Measurements from ENCODE around the gene DPF3.

DPF3 gene

GRCh38 chr14:72732022-72732780, 161.7 kb downstream of the DPF3 start:
- TF ChIP-seq CREB1 (IDR thresholded peaks at IDR 0.05; ENCODE audit: low read depth), result no peak
- TF ChIP-seq CEBPB (IDR thresholded peaks at IDR 0.05), result no peak
- no peak for TF ChIP-seq EP300 (IDR thresholded peaks at IDR 0.05; ENCODE audit: borderline replicate concordance)
- TF ChIP-seq FOXM1 (IDR thresholded peaks at IDR 0.05; ENCODE audit: borderline replicate concordance, low read depth), result no peak
- TF ChIP-seq TEAD4 (IDR thresholded peaks at IDR 0.05), result no peak
- TF ChIP-seq MAX (IDR thresholded peaks at IDR 0.05), result no peak
- TF ChIP-seq TCF12 (IDR thresholded peaks at IDR 0.05; ENCODE audit: low read depth), result no peak
- no peak for TF ChIP-seq ZBTB7A (IDR thresholded peaks at IDR 0.05; ENCODE audit: low read depth)
- no peak for TF ChIP-seq USF1 (IDR thresholded peaks at IDR 0.05)

DNA sequence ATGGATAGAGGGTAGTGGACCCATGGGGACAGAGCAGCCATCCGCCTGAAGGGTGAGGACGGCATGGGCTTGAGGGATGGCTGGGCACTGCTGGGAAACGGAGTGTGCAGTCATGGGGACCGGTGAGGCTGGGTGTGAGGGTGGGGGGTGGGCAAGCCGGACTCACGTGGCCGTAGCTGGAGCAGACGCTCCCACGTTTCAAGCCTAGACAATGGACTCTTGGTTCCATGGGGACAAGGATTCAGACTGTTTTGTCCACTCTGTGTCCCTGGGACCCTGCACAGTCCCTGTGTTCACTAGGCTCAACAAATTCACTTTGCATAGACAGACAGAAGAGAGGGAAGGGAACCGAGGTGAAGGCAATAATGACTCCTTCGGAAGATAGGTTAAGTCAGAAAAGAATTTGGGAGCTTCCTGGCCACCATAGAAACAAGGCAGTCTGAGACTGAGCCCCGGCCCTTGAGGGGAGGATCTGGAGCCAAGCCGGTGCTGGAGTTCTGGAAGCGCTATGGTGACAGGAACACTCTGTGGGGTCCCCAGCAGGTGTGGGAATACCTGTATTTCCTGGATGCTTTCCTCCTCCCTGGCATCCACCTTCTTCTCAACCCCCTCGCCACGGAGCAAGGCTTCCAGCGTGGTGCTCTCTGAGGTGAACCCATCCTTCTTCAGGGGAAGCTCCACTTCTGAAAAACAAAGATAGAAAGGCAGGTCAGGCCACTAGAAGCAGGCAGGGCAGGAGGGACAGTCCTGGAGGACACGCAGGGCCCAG, 162.5 kb downstream of the DPF3 start:
- TF ChIP-seq CEBPB (IDR thresholded peaks at IDR 0.05) (no peak), USF1 (IDR thresholded peaks at IDR 0.05) (no peak), RAD21 (IDR thresholded peaks at IDR 0.05; ENCODE audit: low read depth) (no peak), YY1 (IDR thresholded peaks at IDR 0.05; ENCODE audit: low read depth) (no peak), MAX (IDR thresholded peaks at IDR 0.05) (no peak), EP300 (IDR thresholded peaks at IDR 0.05; ENCODE audit: borderline replicate concordance) (no peak), REST (IDR thresholded peaks at IDR 0.05; ENCODE audit: low read depth) (no peak), TAF1 (IDR thresholded peaks at IDR 0.05; ENCODE audit: low read depth) (no peak), CREB1 (IDR thresholded peaks at IDR 0.05; ENCODE audit: low read depth) (no peak), EGR1 (IDR thresholded peaks at IDR 0.05) (no peak), NFIC (IDR thresholded peaks at IDR 0.05) (no peak), FOXM1 (IDR thresholded peaks at IDR 0.05; ENCODE audit: borderline replicate concordance, low read depth) (no peak), TCF12 (IDR thresholded peaks at IDR 0.05; ENCODE audit: low read depth) (no peak), TEAD4 (IDR thresholded peaks at IDR 0.05) (no peak), ZBTB7A (IDR thresholded peaks at IDR 0.05; ENCODE audit: low read depth) (no peak)

DNA sequence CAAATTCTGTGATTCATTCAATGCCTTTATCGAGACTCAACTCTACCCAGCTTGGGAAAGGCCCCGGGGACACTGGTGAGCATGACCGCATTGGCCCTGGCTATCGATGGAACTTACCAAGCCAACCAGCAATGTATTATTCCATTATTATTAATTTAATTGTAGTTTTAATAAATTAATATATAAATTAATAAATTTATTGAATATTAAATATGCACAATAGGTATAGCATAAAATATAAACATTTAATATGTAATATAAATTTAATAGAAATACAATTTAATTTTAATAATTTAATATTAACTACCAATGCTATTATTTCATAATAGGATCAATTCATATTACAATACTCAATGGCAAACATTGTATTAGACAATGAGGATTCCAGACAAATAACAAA, 163.4 kb downstream of the DPF3 start:
- no peak for TF ChIP-seq MAX (IDR thresholded peaks at IDR 0.05)
- no peak for TF ChIP-seq RAD21 (IDR thresholded peaks at IDR 0.05; ENCODE audit: low read depth)
- TF ChIP-seq REST (IDR thresholded peaks at IDR 0.05; ENCODE audit: low read depth), result no peak
- TF ChIP-seq TEAD4 (IDR thresholded peaks at IDR 0.05), result no peak
- no peak for TF ChIP-seq YY1 (IDR thresholded peaks at IDR 0.05; ENCODE audit: low read depth)
- TF ChIP-seq CREB1 (IDR thresholded peaks at IDR 0.05; ENCODE audit: low read depth), result no peak
- no peak for TF ChIP-seq EP300 (IDR thresholded peaks at IDR 0.05; ENCODE audit: borderline replicate concordance)
- no peak for TF ChIP-seq EGR1 (IDR thresholded peaks at IDR 0.05)
- no peak for TF ChIP-seq TCF12 (IDR thresholded peaks at IDR 0.05; ENCODE audit: low read depth)
- TF ChIP-seq ZBTB7A (IDR thresholded peaks at IDR 0.05; ENCODE audit: low read depth), result no peak
- TF ChIP-seq USF1 (IDR thresholded peaks at IDR 0.05), result no peak
- TF ChIP-seq NFIC (IDR thresholded peaks at IDR 0.05), result no peak
- TF ChIP-seq CEBPB (IDR thresholded peaks at IDR 0.05), result no peak
- TF ChIP-seq TAF1 (IDR thresholded peaks at IDR 0.05; ENCODE audit: low read depth), result no peak
- no peak for TF ChIP-seq FOXM1 (IDR thresholded peaks at IDR 0.05; ENCODE audit: borderline replicate concordance, low read depth)

DNA sequence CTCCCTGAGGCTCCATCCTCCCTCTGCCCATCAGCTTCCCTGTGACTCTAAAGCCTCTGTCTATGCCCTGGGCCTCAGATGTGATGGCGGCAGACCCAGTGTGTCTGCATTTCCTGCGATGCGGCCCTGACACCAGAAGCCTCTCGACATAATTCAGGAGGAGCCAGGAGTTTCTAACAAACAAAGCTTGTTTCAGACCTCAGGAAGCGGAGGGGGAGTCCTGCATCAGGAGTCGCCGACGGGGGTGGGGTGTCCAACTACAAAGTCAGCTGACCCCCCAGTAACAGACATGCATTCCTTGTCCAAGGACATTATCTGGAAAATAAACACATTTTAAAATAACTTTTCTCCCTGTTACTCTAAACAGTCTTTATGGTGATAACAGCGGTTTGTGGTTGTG, 167.5 kb downstream of the DPF3 start:
- TF ChIP-seq USF1 (IDR thresholded peaks at IDR 0.05) (no peak), FOXM1 (IDR thresholded peaks at IDR 0.05; ENCODE audit: borderline replicate concordance, low read depth) (no peak), EP300 (IDR thresholded peaks at IDR 0.05; ENCODE audit: borderline replicate concordance) (no peak), RAD21 (IDR thresholded peaks at IDR 0.05; ENCODE audit: low read depth) (no peak), CEBPB (IDR thresholded peaks at IDR 0.05) (no peak), TEAD4 (IDR thresholded peaks at IDR 0.05) (no peak), TCF12 (IDR thresholded peaks at IDR 0.05; ENCODE audit: low read depth) (no peak), NFIC (IDR thresholded peaks at IDR 0.05) (no peak), TAF1 (IDR thresholded peaks at IDR 0.05; ENCODE audit: low read depth) (no peak), CREB1 (IDR thresholded peaks at IDR 0.05; ENCODE audit: low read depth) (no peak), MAX (IDR thresholded peaks at IDR 0.05) (no peak), EGR1 (IDR thresholded peaks at IDR 0.05) (no peak), ZBTB7A (IDR thresholded peaks at IDR 0.05; ENCODE audit: low read depth) (no peak), REST (IDR thresholded peaks at IDR 0.05; ENCODE audit: low read depth) (no peak), YY1 (IDR thresholded peaks at IDR 0.05; ENCODE audit: low read depth) (no peak)
